Thymus (tissue), 11 donors: ENCODE results near the gene AFMID. TPM values are rescaled to one million over a fixed set of nuclear protein-coding genes. Genes with fewer than 3 reads are reported as not detected.

ENCODE experiments used
- DNase-seq, 9 donors: peaks; one replicate each; pipeline ENCODE4 v3.0.0-alpha.2; 2013; ENCODE audit warnings: low spot score in 9 of 9, low read depth in 6 of 9, missing footprints in 1 of 9
- H3K27ac ChIP-seq, 2 donors: one replicate each; pipeline ENCODE4 v1.5.1; 2013; ENCODE audit warnings: control low read depth in 1 of 2, low read depth in 1 of 2, low read length in 1 of 2, mild to moderate bottlenecking in 1 of 2, moderate library complexity in 1 of 2
- H3K27me3 ChIP-seq, 2 donors: one replicate each; pipeline ENCODE4 v1.5.1; 2013; ENCODE audit warnings: low read length in 1 of 2; ENCODE audit not compliant: control insufficient read depth in 2 of 2, insufficient read depth in 1 of 2
- H3K36me3 ChIP-seq, 2 donors: one replicate each; pipeline ENCODE4 v1.5.1; 2013; ENCODE audit warnings: low read length in 1 of 2, mild to moderate bottlenecking in 1 of 2, moderate library complexity in 1 of 2; ENCODE audit not compliant: control insufficient read depth in 2 of 2, insufficient read depth in 2 of 2
- H3K4me1 ChIP-seq, 2 donors: one replicate each; pipeline ENCODE4 v1.5.1; 2013; ENCODE audit warnings: low read length in 2 of 2; ENCODE audit not compliant: control insufficient read depth in 2 of 2, insufficient read depth in 2 of 2
- H3K4me3 ChIP-seq, 2 donors: one replicate each; pipeline ENCODE4 v1.5.1; 2013; ENCODE audit warnings: low read length in 2 of 2, control low read depth in 1 of 2, mild to moderate bottlenecking in 1 of 2
- H3K9me3 ChIP-seq, 2 donors: one replicate each; pipeline ENCODE4 v1.5.1; 2013; ENCODE audit warnings: low read length in 1 of 2, mild to moderate bottlenecking in 1 of 2; ENCODE audit not compliant: control insufficient read depth in 2 of 2, insufficient read depth in 1 of 2
- WGBS: extraction: QIAGEN DNeasy Blood & Tissue Kit; methylation state at CpG from one replicate; pipeline ENCODE4 v1.1.7; 2013; 5-methylcytosine and 5-hydroxymethylcytosine counted together
- polyA plus RNA-seq: library from polyadenylated mRNA; stranded (reverse); fragments of 200-250 nt; gene quantifications from one replicate; pipeline ENCODE4 v1.2.3, GENCODE V29; 2013
- total RNA-seq: library from RNA; stranded (reverse); fragments of 120-200 nt; gene quantifications from one replicate; pipeline ENCODE4 v1.2.4, GENCODE V29; 2013
- donor health status: healthy.

The AFMID gene
- total and polyA plus RNA-seq, 2 donors = 19.9 to 29.1 TPM

- 82% methylated on average over 14 of the region's 14 CpGs for WGBS
- Histone ChIP-seq H3K27ac (no peak overlapping the region), H3K9me3 (no peaks in the 10 kb centered on the region), H3K4me1 (peaks cover 0 to 30% of the 10 kb centered on the region in 2 donors), H3K4me3 (no peak overlapping the region), H3K27me3 (no peaks in the 10 kb centered on the region), H3K36me3 (no peaks in the 10 kb centered on the region)
- DNase-seq = no peak
Observed at GRCh38 chr17:78148286-78149016, 38.7 kb upstream of the AFMID start.

DNA sequence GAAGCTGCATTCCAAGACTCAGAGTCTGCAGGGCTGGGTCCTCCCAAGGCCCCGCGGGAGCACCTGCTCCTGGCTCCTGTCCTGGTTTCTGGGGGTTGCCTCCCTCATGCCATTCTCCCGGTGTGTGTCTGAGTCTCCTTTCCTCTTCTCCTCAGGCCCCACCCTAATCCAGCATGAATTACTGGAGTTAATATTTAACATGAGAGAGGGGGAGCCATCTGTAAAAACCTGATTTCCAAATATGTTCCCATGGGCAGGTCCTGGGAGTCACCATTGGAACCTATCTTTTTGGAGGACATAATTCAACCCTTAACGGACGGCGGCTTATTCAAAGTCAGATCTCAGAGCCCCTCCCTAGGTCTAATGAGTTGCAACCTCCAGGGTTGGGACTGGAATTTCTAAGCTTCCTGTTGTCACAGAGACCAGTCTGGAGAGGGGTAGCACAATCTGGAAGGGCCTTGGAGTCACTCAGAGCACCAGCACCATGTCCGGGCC is 35.6 kb upstream of the AFMID start:
- Histone ChIP-seq H3K27me3 (no peaks in the 10 kb centered on the region), H3K4me3 (no peak overlapping the region), H3K36me3 (no peaks in the 10 kb centered on the region), H3K4me1 (peaks cover 0 to 19% of the 10 kb centered on the region in 2 donors), H3K27ac (no peak overlapping the region), H3K9me3 (no peaks in the 10 kb centered on the region)
- DNase-seq = no peak
- 90% methylated on average over 7 of the region's 7 CpGs for WGBS

- Histone ChIP-seq H3K36me3 (no peaks in the 10 kb centered on the region), H3K4me3 (no peak overlapping the region), H3K4me1 (peaks cover 0 to 20% of the 10 kb centered on the region in 2 donors), H3K27ac (peak overlapping the region; percentile 65 to 79), H3K27me3 (no peaks in the 10 kb centered on the region), H3K9me3 (no peaks in the 10 kb centered on the region)
- 86% methylated on average over 11 of the region's 11 CpGs for WGBS
- DNase-seq = peak in 1 of 9 donors; percentile 49
Observed at GRCh38 chr17:78154903-78155811, 32.0 kb upstream of the AFMID start.

GRCh38 chr17:78159575-78160158 is 27.5 kb upstream of the AFMID start:
- no peak for DNase-seq
- Histone ChIP-seq H3K36me3 (no peaks in the 10 kb centered on the region), H3K9me3 (no peaks in the 10 kb centered on the region), H3K27ac (no peak overlapping the region), H3K4me3 (no peak overlapping the region), H3K27me3 (no peaks in the 10 kb centered on the region), H3K4me1 (peaks cover 0 to 20% of the 10 kb centered on the region in 2 donors)
- WGBS = 73% methylated on average over 10 of the region's 10 CpGs

- 77% methylated on average over 22 of the region's 22 CpGs for WGBS
- no peak overlapping the region for H3K4me3 ChIP-seq
- DNase-seq = no peak
Observed at GRCh38 chr17:78163881-78164747, 23.0 kb upstream of the AFMID start.

GRCh38 chr17:78164748-78165607 is 22.2 kb upstream of the AFMID start:
- H3K27ac ChIP-seq = no peak overlapping the region
- no peaks in the 10 kb centered on the region for H3K27me3 ChIP-seq
- no peaks in the 10 kb centered on the region for H3K36me3 ChIP-seq
- whole genome bisulfite sequencing = 94% methylated on average over 16 of the region's 16 CpGs
- H3K4me3 ChIP-seq = no peak overlapping the region
- DNase-seq = no peak
- H3K4me1 ChIP-seq = peaks cover 7 to 20% of the 10 kb centered on the region in 2 donors
- no peaks in the 10 kb centered on the region for H3K9me3 ChIP-seq

More at GRCh38 chr17:78163881-78164747, 23.0 kb upstream of the AFMID start:
- Histone ChIP-seq H3K4me1 (peaks cover 2 to 21% of the 10 kb centered on the region in 2 donors), H3K36me3 (no peaks in the 10 kb centered on the region), H3K27me3 (no peaks in the 10 kb centered on the region), H3K9me3 (no peaks in the 10 kb centered on the region), H3K27ac (no peak overlapping the region)

GRCh38 chr17:78166416-78166815 is 20.7 kb upstream of the AFMID start:
- WGBS = 78% methylated on average over 6 of the region's 6 CpGs
- Histone ChIP-seq H3K36me3 (peaks cover 3 to 4% of the 10 kb centered on the region in 2 donors), H3K4me3 (no peak overlapping the region), H3K27ac (no peak overlapping the region), H3K9me3 (no peaks in the 10 kb centered on the region), H3K4me1 (peaks cover 7 to 27% of the 10 kb centered on the region in 2 donors), H3K27me3 (no peaks in the 10 kb centered on the region)
- DNase-seq = no peak
